Superior temporal gyrus (tissue), 1 donor: Measurements from ENCODE around the gene SEPTIN7.
"Not testable (repeated sequence)": the region's sequence is repeated elsewhere in the genome, so short reads cannot be mapped to it uniquely, and the experiment has no call there.

ENCODE experiments used
- DNase-seq: peaks from one replicate; pipeline ENCODE4 v3.0.0-alpha.2; 2016; ENCODE audit errors: extremely low spot score

The SEPTIN7 gene

DNA sequence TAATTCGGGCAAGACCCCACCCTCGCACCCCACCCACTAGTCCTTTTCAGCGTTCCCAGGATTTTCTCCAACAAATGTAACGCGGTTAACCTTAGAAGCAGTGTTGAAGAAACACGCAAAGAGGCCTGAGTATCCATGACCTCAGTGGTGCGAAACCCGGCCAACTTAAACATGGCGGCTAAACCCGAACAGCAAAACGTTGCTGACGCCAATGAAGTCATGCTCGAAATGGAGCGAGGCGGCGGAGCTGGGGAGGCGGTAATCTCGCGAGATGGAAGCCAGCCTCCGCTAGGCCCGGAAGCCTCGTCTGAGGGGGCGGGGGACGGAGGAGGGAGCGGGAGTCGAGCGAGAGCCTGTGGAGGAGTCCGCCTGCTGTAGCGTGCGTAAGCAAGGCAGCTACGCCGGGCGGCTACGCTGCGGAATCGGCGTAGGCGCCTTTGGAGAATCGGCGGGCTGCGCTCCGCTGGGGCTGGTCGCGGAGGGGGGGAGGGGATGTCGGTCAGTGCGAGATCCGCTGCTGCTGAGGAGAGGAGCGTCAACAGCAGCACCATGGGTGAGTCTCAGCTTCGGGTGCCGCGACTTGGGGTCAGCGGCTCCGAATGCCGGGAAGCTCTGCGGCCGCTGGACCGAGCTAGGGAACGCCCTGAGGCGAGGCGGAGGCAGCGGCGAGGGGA lies at the start of gene SEPTIN7:
Gene SEPTIN7, plus strand, starts transcription at position 340 of the 674 bp plus-strand sequence. Its CDS starts 153 bp downstream, at position 493.
- peak; percentile 98 for DNase-seq

DNA sequence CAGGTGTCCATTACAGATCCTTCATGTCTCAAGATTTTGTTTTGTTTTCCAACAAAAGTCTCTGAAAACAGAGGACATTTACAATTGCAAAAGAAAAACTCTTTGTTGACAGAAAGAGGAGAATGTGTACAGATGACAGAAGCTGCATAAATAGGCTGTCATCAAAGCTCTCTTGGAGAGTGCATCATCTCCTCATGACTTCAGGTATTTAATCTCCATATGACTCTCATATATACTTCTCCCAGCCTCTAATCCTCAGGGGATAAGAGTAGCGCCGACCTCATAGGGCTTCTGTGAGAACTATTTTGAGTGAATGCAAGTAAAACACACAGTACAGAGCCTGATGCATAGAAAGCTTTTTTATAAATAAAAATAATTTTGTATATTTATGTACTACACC lies 48.1 kb upstream of the SEPTIN7 start:
- DNase-seq: peak; percentile 55

DNA sequence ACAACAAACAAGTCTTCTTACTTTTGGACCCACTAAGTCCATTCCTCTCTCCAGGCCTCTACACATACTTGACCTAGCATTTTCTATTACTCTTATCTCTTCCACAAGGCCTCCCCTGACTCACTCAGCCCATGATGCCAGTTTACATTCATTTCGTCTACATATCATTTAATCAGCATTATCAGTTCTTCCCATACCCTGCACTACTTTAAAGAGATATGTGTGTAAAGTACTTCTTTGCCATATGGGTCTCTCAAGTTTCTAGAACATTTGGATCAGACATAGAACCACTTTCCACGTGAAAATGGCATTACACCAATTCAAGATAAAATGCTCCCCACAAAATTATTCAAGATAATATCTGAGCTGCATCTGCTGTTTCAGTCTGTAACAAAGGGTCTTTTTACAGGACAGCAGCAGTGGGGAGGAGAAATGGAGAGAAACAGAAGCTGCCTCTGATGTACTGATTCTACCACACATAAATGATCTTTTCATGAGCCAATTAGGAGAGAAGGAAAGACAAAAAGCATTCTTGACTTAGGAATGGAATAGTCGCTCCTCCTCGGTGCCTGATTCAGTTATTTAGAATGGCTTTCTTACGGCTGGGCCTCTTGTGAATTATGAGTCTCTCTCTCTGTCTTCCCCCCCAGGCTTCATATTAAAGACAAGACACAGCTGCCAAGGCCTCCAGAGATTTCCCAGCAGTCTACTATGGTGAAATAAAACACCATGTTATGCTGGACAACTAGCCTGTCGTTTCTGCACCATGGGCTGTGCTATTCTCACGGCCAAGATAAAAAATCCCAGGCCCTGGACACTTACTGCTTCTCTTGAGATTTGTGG lies 46.9 kb upstream of the SEPTIN7 start:
- DNase-seq: peak; percentile 90

DNA sequence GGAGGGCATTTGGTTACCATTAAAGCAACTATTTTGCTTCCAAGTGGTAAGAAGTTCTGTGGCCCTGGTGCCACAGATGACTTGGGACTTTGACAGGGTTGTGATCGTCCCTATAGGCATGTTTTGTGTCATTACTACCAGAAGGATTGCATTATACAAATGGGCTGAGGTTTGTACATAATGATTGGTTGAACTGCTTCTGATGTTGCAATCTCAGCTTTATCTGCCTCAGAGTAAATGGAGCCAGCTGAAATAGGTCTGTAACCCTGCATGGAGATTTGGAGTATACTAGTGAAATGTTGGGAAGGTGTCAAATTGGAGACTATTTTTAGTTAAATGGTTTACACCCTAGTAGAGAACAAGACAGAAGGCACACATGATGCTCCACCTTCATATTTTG lies 46.1 kb upstream of the SEPTIN7 start:
- DNase-seq: no peak

DNA sequence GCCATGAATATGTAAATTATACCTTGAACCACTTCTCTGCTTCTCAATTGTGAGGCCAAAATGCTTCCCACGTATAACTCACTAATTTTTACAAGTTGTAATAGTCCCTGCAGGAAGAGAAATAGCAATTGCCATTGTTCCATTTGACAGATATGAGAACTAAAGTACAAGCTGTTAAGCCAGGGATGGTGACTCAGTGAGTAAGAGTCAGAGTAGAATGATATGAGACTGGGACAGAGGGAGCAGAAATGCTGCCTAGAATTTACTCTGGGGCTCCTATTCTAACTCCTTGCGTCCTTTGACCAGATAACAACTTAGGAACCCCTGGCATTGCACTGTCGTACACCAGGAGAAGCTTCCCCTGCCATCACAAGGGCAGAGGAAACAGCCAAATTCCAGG lies 45.1 kb upstream of the SEPTIN7 start:
- DNase-seq: no peak

DNA sequence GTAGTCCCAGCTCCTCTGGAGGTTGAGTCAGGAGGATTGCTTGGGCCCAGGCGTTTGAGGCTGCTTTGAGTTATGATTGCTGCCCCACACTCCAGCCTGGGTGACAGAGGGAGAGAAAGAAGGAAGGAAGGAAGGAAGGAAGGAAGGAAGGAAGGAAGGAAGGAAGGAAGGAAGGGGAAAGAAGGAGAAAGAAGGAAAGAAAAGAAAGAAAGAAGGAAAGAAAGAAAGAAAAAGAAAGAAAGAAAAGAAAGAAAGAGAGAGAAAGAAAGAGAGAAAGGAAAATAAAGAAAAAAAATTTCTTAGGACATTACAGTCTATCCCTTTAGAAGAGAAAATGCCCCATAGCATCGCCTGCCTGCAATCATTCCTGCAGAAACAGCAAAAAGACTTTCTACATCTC lies 44.4 kb upstream of the SEPTIN7 start:
- DNase-seq: not testable (repeated sequence)

DNA sequence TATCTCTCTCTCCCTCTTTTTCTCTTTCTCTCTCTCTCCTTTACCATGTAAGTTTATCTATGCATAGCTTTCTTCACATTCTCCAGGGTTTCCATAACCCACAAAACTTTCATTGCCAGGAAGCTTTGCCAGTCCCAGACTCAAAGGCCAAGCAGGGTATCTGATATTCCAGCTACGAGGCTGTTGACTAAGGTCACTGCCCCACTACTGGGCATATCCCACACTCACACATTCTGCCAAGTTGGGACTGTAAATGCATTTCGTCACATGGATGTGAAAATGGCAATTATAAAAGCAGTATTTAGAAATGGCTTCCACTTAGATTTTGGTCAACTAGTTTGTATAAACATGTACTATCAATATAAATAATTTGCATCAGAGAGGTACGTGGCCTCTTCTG lies 43.3 kb upstream of the SEPTIN7 start:
- peak; percentile 30 for DNase-seq

DNA sequence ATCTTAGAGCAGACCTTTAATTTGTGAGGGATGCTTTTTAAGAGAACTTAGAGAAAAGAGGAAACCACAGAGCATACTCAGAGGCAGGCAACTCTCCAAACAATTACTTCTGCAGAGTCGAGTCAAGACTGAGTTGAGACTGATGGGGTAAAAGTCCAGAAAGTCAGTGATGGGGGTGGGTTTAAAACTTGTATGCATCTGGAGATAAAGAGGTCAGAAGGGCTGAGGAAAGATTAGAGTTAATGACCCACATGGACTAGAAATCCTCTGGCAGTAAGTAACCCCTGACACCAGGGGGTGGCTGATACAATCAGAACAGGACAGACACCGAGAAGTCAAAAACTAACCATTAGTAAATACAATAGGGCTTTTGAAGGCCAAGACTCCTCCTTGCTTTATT lies 42.4 kb upstream of the SEPTIN7 start:
- DNase-seq: peak; percentile 67

DNA sequence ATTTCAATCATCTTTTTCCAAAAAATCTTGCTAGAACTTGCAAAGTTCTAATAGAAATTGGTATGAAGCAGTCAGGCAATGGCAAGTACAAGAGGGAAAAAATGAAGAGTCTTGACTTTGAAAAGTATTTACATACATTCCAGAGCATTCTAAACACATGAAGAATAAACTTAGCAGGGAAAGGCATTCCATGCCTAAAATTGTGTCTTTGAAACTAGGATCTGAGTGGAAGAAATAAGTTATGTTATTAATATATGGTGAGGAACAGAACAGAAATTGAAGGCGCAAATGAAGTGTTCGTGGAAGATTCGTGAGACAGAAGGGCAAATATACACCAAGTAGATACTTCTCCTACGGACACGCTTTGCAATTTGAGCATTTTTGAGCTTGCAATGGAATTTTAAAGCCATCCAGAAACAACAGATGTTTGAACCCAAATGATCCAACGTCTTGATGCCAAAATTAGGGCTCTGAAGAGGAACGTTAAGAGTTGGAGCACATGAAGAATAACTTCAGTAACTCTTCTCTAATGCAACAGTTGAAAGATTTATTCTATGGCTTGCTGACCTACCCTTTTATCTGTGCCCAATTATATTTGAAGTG lies 40.6 kb upstream of the SEPTIN7 start:
- no peak for DNase-seq

DNA sequence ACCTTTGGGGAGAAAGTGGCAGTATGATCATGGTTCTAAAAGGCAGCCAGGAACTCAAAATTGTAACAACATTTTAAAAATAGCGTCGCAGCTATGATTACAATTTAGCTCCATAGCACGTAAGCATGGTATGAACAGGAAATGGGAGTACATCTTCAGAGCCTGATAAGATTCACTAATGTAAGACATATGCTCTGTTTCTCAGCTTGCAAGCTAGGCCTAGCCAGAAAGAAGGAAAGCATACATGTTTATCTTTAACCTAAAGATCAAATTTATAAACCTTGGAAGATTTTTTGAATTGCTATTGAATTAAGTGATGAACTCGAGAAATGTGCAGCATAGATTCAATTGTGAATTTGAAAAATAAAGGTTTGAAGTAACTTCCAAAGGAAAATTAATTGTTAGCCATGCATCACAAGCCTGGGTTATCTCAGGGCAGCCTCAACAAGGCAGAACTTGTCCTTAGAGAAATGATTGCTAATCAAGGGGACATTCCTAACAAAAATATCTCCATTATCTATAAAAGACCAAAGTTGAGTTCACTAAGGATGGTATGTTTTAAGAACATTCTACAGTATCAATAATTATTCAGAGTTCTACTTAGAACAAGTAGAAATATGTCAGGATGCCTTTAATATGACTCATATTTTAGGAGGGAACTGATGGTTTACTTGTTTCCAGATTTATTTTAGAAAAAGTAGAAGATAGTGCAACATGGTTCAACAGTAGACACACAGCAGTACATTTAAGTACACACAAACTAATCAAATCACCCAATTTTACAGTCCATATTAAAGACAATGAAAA lies 38.8 kb upstream of the SEPTIN7 start:
- peak; percentile 72 for DNase-seq

DNA sequence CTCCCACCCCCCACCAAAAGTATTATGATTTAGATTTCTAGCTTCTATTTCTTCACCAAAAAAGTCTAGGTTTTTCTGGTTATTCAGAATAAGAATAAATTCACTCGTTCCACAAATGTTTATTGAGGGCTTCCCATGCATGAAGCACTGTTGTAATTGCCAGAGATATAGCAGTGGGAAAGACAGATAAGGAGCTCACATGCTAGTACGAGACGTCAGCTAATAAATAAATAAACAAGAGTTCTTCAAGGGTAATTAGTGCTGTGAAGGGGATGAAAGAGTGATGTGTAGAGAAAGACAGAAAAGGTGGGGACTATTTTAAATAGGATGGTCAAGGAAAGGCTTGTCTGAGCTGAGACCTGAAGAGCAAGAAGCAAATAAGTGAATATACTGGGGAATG lies 38.1 kb upstream of the SEPTIN7 start:
- peak; percentile 39 for DNase-seq

DNA sequence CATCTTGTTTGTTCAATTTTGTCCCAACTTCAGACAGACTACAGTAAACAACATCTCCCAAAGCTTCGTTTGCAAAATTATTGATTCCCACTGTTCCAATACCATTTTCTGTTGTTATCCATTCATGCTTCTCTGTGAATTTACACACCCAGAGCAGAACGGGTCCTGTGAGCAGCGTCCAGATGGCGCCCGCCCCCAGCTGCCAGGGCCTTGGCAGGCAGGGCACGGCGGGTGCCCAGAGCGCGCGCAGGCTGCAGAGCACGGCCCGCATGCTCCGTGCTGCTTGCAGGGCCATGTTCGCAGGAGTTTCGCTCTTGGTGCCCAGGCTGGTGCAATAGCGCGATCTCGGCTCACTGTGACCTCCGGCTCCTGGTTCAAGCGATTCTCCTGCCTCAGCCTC lies 32.5 kb upstream of the SEPTIN7 start:
- peak; percentile 70 for DNase-seq

DNA sequence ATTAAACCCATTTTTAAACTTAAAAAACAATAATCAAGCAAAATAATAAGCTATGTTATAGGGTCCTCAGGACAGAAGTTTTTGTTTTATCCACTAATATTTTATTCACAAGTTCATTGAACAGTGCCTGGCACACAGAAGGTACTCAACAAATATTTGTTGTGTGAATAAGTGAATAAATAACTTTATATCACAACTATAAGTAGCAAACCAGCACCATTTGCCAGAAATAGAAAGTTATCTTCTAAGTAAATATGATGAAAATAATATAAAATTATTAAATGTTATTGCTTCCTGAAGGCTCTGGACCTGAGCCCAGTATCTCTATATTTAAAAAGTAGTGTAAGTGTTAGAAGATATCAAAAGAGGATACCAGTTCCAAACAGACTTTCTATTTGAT lies 29.1 kb upstream of the SEPTIN7 start:
- DNase-seq: no peak

DNA sequence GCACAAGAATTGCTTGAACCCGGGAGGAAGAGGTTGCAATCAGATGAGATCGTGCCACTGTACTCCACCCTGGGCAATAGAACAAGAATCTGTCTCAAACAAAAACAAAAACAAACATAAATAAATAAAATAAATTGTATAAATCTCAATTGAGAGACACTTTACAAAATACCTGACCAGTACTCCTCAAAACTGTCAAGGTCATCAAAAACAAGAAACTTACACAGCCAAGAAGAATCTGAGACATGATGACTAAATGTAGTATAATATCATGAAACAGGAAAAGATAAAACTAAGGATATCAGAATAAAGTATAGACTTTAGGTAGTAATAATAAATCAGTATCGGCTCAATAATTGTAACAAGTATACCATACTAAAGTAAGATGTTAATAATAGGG lies 26.9 kb upstream of the SEPTIN7 start:
- no peak for DNase-seq

DNA sequence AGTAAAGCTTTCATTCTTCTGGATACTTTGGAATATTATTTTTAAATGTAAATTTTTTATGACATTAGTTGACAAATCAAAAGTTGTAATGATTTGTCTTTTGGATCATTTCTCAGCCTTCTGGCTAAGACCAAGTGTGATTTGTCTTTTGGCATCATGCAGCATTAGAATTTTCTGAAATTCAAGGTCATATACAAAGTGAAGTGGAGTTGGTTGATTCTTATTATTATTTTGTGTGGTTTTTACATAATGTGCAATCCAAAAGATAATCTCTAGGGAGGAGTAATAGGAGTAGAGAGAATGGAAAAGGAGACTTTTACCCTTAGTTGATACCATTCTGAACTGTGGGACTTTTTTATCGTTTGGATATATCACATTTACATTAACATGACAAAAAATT lies 24.2 kb upstream of the SEPTIN7 start:
- DNase-seq: peak; percentile 65

DNA sequence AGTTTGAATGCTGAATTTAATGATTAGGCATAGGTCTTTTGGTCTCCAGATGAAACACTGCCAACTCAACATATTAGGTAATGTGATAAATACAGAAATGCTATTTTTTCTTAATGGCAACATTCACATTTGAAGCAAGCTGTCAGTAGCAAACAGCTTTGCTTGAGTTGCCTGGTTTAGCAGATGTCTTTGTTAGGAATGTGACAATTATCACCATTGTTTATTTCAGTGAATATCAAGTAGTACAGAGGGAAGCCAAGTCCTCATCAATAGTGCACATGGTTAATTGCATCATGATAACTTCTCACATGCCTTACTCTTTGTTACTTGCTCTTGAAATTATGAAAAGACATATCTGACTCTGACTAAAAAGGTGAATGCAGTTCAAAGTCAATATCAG lies 23.7 kb upstream of the SEPTIN7 start:
- DNase-seq: peak; percentile 91

DNA sequence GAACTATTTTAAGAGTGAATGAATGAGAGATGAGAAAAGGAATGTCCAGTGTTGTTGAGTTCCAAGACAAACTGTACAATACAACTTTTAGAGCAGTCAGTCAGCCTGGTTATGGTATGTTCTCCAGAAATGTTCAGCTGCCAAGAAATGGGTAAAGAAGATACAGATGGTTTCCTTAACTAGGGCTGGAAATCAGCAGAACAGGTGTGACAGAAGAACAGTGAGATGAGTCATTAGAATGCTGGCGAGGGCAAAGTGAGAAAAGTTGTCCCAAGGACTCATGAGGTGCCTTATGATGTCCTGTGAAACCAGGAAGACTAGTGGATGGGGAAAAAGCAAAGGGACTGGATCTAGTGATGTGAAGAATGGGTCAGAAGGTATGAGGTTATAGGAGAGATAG lies 20.8 kb upstream of the SEPTIN7 start:
- DNase-seq: peak; percentile 66

DNA sequence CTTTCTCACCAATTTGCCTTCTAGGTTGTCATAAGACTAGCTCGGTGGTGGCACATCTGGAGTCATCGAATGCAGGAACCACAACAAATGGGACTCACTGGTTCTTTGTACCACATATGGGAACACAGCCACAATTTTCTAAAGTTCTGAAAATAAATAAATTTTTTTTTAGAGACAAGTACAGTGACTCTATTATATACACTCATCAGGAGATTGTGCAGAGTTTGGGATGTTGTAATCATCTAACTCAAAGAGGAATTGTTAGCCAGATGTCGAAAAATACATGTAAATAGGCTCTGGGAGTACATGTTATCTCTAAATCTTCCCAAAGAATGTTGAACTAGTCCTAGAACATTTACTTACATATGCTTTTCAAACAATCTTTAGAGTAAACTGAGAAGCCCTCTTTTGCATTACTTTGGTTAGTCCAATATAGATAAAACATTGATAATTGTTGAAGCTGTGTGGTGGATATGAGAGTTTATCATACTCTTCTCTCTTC lies 19.6 kb upstream of the SEPTIN7 start:
- DNase-seq: peak; percentile 92

DNA sequence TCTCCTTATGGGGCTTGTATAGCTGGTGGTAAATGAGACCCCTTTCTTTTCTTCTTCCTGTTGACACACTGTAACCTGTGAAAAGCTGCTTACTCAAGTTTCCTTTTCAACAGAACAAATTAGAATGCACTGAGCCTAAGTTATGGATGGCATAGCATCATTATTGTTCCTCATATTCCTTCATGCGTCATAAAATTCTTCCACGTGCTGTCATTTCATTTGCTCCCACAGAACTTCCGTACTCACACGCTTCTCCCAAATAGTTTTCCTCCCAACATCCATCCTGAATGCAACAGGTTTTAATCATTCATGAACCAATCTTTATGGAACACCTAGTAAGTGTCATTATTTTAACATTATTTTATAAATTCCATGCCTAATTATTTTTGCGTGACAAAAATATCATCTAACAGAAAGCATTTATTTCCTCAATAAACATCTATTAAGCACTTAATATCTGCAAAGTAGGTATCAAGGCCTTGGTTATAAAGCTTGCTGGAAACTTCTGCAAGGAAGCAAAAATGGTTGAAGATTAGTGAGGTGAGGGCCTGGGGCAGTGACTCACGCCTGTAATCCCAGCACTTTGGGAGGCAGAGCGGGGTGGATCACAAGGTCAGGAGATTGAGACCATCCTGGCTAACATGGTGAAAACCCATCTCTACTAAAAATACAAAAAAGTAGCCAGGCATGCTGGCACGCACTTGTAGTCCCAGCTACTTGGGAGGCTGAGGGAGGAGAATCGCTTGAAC lies 18.9 kb upstream of the SEPTIN7 start:
- no peak for DNase-seq

DNA sequence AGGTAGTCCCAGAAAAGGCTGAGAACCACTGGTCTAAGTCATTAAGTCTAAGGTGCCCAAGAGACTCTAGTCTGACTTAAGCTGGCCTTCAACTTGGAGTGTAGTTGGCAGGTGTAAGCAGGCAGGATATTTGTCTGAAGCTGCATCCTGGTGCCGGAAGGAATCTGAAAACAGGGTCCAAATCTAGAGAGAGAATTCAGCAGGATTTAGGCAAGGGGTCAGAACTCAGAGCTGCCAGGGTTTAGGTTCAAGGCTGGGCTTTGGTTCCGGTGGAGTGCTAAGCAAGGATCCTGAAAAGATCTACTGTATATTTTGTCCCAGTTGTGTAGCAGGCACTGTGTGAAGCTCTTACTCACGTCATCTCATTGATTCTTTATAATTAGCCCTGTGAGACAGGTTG lies 16.5 kb upstream of the SEPTIN7 start:
- no peak for DNase-seq

DNA sequence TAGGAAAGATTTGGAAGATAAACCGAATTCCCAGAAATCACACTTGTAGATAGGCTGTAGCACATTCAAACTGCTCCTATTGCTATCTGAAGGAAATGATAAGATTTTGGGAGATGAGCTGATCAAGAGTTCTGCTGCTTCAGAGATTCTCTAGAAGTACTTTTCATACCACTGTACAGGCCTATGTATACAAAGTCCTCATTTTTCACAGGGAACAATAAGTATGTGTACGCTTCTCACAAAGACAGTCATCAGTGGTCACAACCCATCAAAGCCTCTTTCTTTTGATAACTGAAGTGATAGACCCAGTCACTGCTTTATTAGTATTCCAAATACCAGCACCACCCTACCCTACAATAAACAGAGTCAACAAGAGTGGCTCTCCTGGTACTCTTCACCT lies 15.6 kb upstream of the SEPTIN7 start:
- peak; percentile 87 for DNase-seq
